ENCODE results near the gene SH3GL1. TPM values are rescaled to one million over a fixed set of nuclear protein-coding genes. Genes with fewer than 3 reads are reported as not detected.

SH3GL1 gene
- polyA plus RNA-seq, 1 donor (not counting 4 experiments of a cell fraction or from before 2014, with no cell fraction given), result 47.4 TPM

DNA sequence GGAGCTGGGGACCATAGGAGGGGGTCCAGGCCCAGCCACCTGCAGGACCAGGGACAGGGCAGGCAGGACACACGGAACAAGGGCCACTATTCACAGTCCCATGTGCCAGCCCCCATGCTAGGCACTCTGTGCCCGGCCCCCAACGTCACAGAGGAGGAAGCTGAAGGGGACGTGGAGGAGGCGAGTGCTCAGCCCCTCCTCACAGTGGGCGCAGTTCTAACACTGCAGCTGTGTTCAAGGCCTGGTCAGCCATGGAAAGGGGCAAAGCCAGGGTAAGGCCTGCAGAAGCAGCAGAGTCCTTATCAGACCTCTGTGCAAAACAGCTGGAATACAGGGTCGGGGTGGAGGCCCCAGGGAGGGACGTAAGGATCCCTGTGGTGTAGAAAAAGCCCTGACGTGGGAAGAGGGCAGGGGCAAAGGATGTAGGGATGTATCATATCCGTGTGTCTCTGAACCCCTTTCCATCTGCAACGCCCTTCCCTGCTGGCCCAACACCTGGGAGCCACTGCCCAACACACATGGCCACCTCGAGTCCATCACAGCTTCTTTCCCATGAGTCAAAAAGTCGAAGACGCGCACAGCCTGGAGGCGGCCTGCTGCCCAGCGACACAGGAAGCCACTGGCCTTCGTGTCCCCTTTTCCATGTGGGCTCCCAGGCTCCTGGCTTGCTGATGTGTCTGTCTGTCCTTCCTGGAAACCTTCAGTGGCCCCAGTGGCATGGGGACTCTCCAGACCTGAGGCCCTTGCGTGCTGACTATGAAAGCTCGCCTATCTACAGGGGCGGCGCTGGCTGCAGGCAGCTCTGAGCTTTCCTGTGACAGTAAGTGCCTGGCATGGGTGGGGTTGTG is 28.0 kb downstream of the SH3GL1 start:
- peaks cover 8% of the 10 kb centered on the region for H3K9me1 ChIP-seq (ENCODE audit: control insufficient read depth, extremely low read depth, insufficient read depth, low read length)
- no peak for DNase-seq (ENCODE audit: low read depth, low spot score)
- TF ChIP-seq EZH2 (IDR thresholded peaks at IDR 0.05; ENCODE audit: low read length), result no peak
- TF ChIP-seq, protein P1, sequence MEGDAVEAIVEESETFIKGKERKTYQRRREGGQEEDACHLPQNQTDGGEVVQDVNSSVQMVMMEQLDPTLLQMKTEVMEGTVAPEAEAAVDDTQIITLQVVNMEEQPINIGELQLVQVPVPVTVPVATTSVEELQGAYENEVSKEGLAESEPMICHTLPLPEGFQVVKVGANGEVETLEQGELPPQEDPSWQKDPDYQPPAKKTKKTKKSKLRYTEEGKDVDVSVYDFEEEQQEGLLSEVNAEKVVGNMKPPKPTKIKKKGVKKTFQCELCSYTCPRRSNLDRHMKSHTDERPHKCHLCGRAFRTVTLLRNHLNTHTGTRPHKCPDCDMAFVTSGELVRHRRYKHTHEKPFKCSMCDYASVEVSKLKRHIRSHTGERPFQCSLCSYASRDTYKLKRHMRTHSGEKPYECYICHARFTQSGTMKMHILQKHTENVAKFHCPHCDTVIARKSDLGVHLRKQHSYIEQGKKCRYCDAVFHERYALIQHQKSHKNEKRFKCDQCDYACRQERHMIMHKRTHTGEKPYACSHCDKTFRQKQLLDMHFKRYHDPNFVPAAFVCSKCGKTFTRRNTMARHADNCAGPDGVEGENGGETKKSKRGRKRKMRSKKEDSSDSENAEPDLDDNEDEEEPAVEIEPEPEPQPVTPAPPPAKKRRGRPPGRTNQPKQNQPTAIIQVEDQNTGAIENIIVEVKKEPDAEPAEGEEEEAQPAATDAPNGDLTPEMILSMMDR (optimal IDR thresholded peaks at IDR 0.05 in 1 of 3, IDR thresholded peaks at IDR 0.05 in 1 of 3, conservative IDR thresholded peaks at IDR 0.05 in 1 of 3; ENCODE audit: extremely low read depth in 1 of 3, insufficient read depth in 2 of 3, low read length in 3 of 3), result no peak
- H3K4me3 ChIP-seq (ENCODE audit: control insufficient read depth in 2 of 3, extremely low read depth in 1 of 3, insufficient read depth in 2 of 3, low read depth in 1 of 3, low read length in 3 of 3), result no peak overlapping the region
- H3K4me2 ChIP-seq (ENCODE audit: control insufficient read depth, extremely low read depth, insufficient read depth, low read depth, low read length), result no peak overlapping the region
- FAIRE-seq, result no peak
- H4K20me1 ChIP-seq (ENCODE audit: control insufficient read depth, extremely low read depth, insufficient read depth, low read length), result peaks cover 10% of the 10 kb centered on the region
- H3K79me2 ChIP-seq (ENCODE audit: control insufficient read depth, insufficient read depth, low read length), result peaks cover 73% of the 10 kb centered on the region
- peaks cover 59% of the 10 kb centered on the region for H3K4me1 ChIP-seq (ENCODE audit: control insufficient read depth, extremely low read depth, insufficient read depth, low read length)
- peaks cover 10 to 12% of the 10 kb centered on the region in 2 experiments for H3K36me3 ChIP-seq (ENCODE audit: control insufficient read depth in 2 of 2, extremely low read depth in 1 of 2, insufficient read depth in 2 of 2, low read length in 2 of 2)
- dilution Hi-C loops (cut with MboI; ENCODE audit: extremely low pct_ligation_motif_present, low sequenced_read_pairs), result no loop called here
- H2AFZ ChIP-seq (ENCODE audit: control insufficient read depth, low read length), result no peak overlapping the region
- no peak overlapping the region for H3K27ac ChIP-seq (ENCODE audit: control insufficient read depth, insufficient read depth, low read length)
- H3K9ac ChIP-seq (ENCODE audit: control insufficient read depth, extremely low read depth, insufficient read depth, low read length), result no peak overlapping the region
- no peaks in the 10 kb centered on the region for H3K27me3 ChIP-seq (ENCODE audit: control insufficient read depth, extremely low read depth, insufficient read depth, low read length)
- H3K9me3 ChIP-seq (ENCODE audit: control insufficient read depth, low read depth, low read length), result no peaks in the 10 kb centered on the region

DNA sequence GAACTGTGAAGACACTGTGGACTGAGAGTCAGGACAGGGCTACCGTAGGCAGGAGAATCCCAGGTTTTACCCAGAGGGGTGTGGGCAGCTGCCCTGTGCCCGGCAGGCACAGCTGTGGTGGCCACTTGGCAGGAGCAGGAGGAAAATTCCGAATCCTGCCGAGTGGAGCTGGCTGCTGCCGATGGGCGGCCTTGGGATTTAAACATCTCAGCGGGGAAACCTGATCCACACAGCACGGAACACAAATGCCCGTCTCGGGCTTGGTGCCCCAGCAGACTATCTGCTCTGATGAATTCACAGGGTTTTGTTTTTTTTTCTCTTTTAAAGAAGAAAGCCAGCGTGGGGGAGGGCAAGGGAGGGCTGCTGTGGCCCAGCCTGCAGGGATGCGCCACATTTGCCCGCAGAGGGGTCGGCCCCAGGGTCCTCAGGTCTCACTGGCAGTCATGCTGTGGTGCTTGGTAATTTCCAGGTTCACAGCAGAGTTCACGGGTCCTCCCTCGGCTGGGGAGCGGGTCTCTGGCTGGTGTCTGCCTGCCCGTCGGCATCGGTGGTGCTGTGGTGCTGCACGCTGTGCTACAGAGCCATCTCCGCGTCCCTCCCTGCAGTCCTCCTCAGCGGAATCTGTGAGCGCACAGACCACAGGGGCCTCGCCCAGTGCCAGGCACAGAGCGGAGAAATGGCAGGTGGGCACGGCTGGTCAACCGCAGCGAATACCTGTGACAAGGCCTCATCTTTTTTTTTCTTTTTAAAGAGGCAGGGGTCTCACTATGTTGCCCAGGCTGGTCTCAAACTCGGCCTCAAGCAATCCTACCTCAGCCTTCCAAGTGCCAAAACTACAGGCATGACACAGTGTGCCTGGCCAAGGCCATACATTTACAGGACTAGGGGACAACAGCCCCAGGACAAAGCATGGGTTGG is 28.8 kb downstream of the SH3GL1 start:
- no peak overlapping the region for H3K27ac ChIP-seq (ENCODE audit: control insufficient read depth, insufficient read depth, low read length)
- peaks cover 12 to 15% of the 10 kb centered on the region in 2 experiments for H3K36me3 ChIP-seq (ENCODE audit: control insufficient read depth in 2 of 2, extremely low read depth in 1 of 2, insufficient read depth in 2 of 2, low read length in 2 of 2)
- no peak for TF ChIP-seq EZH2 (IDR thresholded peaks at IDR 0.05; ENCODE audit: low read length)
- TF ChIP-seq, protein P1 (optimal IDR thresholded peaks at IDR 0.05 in 1 of 3, IDR thresholded peaks at IDR 0.05 in 1 of 3, conservative IDR thresholded peaks at IDR 0.05 in 1 of 3; ENCODE audit: extremely low read depth in 1 of 3, insufficient read depth in 2 of 3, low read length in 3 of 3), result no peak
- peaks cover 6% of the 10 kb centered on the region for H3K9me1 ChIP-seq (ENCODE audit: control insufficient read depth, extremely low read depth, insufficient read depth, low read length)
- dilution Hi-C loops (cut with MboI; ENCODE audit: extremely low pct_ligation_motif_present, low sequenced_read_pairs), result no loop called here
- H3K79me2 ChIP-seq (ENCODE audit: control insufficient read depth, insufficient read depth, low read length), result peaks cover 71% of the 10 kb centered on the region
- no peak overlapping the region for H3K4me2 ChIP-seq (ENCODE audit: control insufficient read depth, extremely low read depth, insufficient read depth, low read depth, low read length)
- no peak overlapping the region for H2AFZ ChIP-seq (ENCODE audit: control insufficient read depth, low read length)
- H3K4me3 ChIP-seq (ENCODE audit: control insufficient read depth in 2 of 3, extremely low read depth in 1 of 3, insufficient read depth in 2 of 3, low read depth in 1 of 3, low read length in 3 of 3), result no peak overlapping the region
- no peaks in the 10 kb centered on the region for H3K9me3 ChIP-seq (ENCODE audit: control insufficient read depth, low read depth, low read length)
- peaks cover 10% of the 10 kb centered on the region for H4K20me1 ChIP-seq (ENCODE audit: control insufficient read depth, extremely low read depth, insufficient read depth, low read length)
- no peak for DNase-seq (ENCODE audit: low read depth, low spot score)
- H3K4me1 ChIP-seq (ENCODE audit: control insufficient read depth, extremely low read depth, insufficient read depth, low read length), result peaks cover 50% of the 10 kb centered on the region
- FAIRE-seq, result no peak
- no peak overlapping the region for H3K9ac ChIP-seq (ENCODE audit: control insufficient read depth, extremely low read depth, insufficient read depth, low read length)
- no peaks in the 10 kb centered on the region for H3K27me3 ChIP-seq (ENCODE audit: control insufficient read depth, extremely low read depth, insufficient read depth, low read length)

All from keratinocyte (primary cell).